ENCODE measurements around the gene GPN1. TPM values are rescaled to one million over a fixed set of nuclear protein-coding genes. Genes with fewer than 3 reads are reported as not detected.

Gene GPN1
- total RNA-seq, 4 donors from 2014 or later: 18.8 to 28.1 (median 22.7) TPM

DNA sequence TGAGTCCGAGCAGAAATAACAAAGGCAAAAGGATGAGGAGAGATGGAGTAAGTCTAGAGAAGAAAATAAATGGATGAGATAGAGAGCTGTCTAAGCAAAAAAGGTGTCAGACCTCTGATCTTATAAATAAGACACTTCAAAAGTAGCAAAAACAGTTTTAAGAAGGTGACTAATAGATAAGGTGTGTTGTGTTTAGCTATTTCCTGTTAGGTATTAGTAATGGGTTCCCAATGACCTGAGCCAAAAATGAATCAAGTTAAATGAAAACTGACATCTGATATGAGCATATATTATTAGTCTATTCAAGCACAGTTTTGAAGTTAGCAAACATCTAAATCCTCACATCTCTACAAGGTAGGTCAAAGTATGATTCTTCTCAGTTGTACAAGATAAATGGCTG lies 23.9 kb downstream of the GPN1 start:
- Histone ChIP-seq H3K4me1 (peaks cover 0 to 12% (median 5%) of the 10 kb centered on the region in 4 donors), H3K27ac (replicated peaks in 1 of 4) (no peak overlapping the region), H3K27me3 (no peaks in the 10 kb centered on the region), H3K36me3 (peaks cover 86 to 100% (median 98%) of the 10 kb centered on the region in 4 donors), H3K9me3 (no peaks in the 10 kb centered on the region), H3K4me3 (no peak overlapping the region)
- intact Hi-C loops (cut with DNase I): no loop called here
- 93% methylated on average over 1 of the region's 1 CpG for WGBS
- no peak for TF ChIP-seq POLR2AphosphoS5 (IDR thresholded peaks at IDR 0.05)
- no peak for TF ChIP-seq CTCF (IDR thresholded peaks at IDR 0.05)
- no peak for TF ChIP-seq EP300 (IDR thresholded peaks at IDR 0.05)
- no peak for TF ChIP-seq POLR2A (IDR thresholded peaks at IDR 0.05; ENCODE audit: low read depth)
- no peak for DNase-seq (ENCODE audit: extremely low spot score)

GRCh38 chr2:27653397-27653796 lies 24.5 kb downstream of the GPN1 start:
- Histone ChIP-seq H3K9me3 (no peaks in the 10 kb centered on the region), H3K4me3 (no peak overlapping the region), H3K4me1 (peaks cover 0 to 12% (median 5%) of the 10 kb centered on the region in 4 donors), H3K27me3 (no peaks in the 10 kb centered on the region), H3K36me3 (peaks cover 84 to 100% (median 95%) of the 10 kb centered on the region in 4 donors), H3K27ac (replicated peaks in 1 of 4) (no peak overlapping the region)
- intact Hi-C loops (cut with DNase I): no loop called here
- DNase-seq (ENCODE audit: extremely low spot score): no peak
- TF ChIP-seq POLR2AphosphoS5 (IDR thresholded peaks at IDR 0.05): no peak
- TF ChIP-seq POLR2A (IDR thresholded peaks at IDR 0.05; ENCODE audit: low read depth): no peak
- TF ChIP-seq CTCF (IDR thresholded peaks at IDR 0.05): no peak
- WGBS: 94% methylated on average over 2 of the region's 2 CpGs

DNA sequence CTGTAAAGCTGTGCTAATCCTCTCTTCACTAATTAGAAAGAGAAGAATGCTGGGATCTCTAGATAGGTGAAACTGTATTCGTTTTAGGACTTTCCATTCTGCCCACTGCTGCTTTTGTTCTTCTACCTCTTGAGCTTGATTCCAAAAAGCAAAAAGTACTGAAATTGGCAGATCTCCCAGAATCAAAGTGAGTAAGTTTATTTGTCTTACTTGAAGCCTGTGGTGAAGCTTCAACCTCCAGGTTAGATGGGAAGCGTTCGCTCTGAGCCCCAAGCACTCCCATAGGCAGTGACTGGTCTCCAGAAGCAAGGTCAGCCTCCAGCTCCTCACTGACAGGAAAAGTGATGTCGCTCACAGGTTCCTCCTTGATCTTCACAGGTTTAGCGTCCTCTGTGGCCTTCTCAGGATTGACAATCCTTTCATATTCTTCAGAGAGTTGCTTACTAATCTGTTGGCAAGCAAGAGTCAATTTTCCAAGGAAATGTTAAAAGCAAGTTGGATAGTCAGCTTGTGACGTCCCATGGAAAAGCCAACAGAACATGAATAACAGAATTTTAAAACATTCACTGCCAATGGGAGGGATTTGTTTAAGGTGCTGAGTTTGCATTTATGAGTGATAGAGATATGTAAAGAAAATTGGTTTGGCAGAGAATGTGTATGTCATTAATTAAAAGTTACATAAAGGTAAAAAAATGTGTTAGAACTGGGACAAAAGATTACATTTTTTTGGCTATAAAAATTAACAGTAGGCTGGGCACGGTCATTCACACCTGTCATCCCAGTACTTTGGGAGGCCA lies 26.5 kb downstream of the GPN1 start:
- DNase-seq (ENCODE audit: extremely low spot score): no peak
- Histone ChIP-seq H3K9me3 (no peaks in the 10 kb centered on the region), H3K27ac (replicated peaks in 1 of 4) (no peak overlapping the region), H3K4me1 (peaks cover 0 to 26% (median 9%) of the 10 kb centered on the region in 4 donors), H3K4me3 (no peak overlapping the region), H3K36me3 (peaks cover 67 to 98% (median 88%) of the 10 kb centered on the region in 4 donors), H3K27me3 (no peaks in the 10 kb centered on the region)
- WGBS: 70% methylated on average over 7 of the region's 7 CpGs
- intact Hi-C loops (cut with DNase I): no loop called here
- no peak for TF ChIP-seq EP300 (IDR thresholded peaks at IDR 0.05)
- TF ChIP-seq POLR2A (IDR thresholded peaks at IDR 0.05; ENCODE audit: low read depth): no peak
- no peak for TF ChIP-seq CTCF (IDR thresholded peaks at IDR 0.05)
- TF ChIP-seq POLR2AphosphoS5 (IDR thresholded peaks at IDR 0.05): no peak

DNA sequence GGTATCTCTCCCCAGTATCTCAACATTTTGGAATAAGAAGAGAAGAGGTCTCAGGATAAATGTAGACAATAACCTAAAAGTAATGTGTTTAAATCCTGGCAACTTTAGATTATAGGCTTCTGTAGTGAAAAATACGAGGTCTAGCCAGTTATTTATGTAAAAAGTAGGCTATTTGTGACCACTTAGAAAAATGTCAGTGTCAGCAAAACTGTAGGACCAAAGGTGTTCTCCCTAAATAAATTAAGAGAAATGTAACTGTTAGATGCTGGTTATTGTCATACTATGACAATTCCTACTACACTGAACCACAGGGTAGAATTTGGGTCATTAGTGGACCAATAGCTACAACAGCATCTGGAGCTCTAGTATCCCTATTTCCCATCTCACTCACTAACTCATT lies 32.5 kb downstream of the GPN1 start:
- intact Hi-C loops (cut with DNase I): no loop called here
- no peak for DNase-seq (ENCODE audit: extremely low spot score)
- TF ChIP-seq POLR2AphosphoS5 (IDR thresholded peaks at IDR 0.05): no peak
- no peak for TF ChIP-seq EP300 (IDR thresholded peaks at IDR 0.05)
- TF ChIP-seq POLR2A (IDR thresholded peaks at IDR 0.05; ENCODE audit: low read depth): no peak
- no peak for TF ChIP-seq CTCF (IDR thresholded peaks at IDR 0.05)
- H3K4me1 ChIP-seq: peaks cover 27 to 50% (median 38%) of the 10 kb centered on the region in 4 donors
- no peaks in the 10 kb centered on the region for H3K27me3 ChIP-seq
- WGBS: 90% methylated on average over 1 of the region's 1 CpG
- H3K36me3 ChIP-seq: peaks cover 23 to 60% (median 46%) of the 10 kb centered on the region in 4 donors
- no peak overlapping the region for H3K27ac ChIP-seq (replicated peaks in 1 of 4)
- H3K4me3 ChIP-seq: no peak overlapping the region
- H3K9me3 ChIP-seq: no peaks in the 10 kb centered on the region
